ENCODE results near the gene ACP7.

DNA sequence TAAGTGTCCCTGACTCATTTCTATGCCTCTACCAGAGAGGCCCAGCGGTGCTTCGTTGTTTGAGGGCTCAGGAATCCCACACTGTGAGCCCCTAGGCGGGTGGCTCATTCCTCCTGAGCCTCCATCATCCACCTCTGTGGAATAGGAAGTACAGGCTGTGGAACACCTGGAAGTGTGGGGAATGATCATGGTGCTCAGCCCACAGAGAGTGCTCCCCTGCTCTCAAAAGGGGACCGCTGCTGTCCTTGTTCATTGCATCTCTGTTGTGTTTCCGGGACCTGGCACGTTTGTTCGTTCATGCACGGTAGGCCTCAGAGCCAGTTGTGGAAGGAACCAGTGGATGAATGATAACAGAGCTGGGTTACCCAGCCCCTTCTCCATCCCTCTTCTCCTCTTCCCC is 1.2 kb downstream of the ACP7 start:
- no peak for TF ChIP-seq GABPA (IDR thresholded peaks at IDR 0.05; ENCODE audit: borderline replicate concordance, insufficient read depth, low read length)
- TF ChIP-seq POLR2A (IDR thresholded peaks at IDR 0.05; ENCODE audit: control extremely low read depth in 1 of 2, low read depth in 2 of 2, low read length in 2 of 2), result no peak
- no peak for TF ChIP-seq POLR2AphosphoS5 (IDR thresholded peaks at IDR 0.05; ENCODE audit: low read depth, low read length)
- TF ChIP-seq YY1 (IDR thresholded peaks at IDR 0.05; ENCODE audit: low read depth, low read length), result no peak
- TF ChIP-seq, protein P1, sequence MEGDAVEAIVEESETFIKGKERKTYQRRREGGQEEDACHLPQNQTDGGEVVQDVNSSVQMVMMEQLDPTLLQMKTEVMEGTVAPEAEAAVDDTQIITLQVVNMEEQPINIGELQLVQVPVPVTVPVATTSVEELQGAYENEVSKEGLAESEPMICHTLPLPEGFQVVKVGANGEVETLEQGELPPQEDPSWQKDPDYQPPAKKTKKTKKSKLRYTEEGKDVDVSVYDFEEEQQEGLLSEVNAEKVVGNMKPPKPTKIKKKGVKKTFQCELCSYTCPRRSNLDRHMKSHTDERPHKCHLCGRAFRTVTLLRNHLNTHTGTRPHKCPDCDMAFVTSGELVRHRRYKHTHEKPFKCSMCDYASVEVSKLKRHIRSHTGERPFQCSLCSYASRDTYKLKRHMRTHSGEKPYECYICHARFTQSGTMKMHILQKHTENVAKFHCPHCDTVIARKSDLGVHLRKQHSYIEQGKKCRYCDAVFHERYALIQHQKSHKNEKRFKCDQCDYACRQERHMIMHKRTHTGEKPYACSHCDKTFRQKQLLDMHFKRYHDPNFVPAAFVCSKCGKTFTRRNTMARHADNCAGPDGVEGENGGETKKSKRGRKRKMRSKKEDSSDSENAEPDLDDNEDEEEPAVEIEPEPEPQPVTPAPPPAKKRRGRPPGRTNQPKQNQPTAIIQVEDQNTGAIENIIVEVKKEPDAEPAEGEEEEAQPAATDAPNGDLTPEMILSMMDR (IDR thresholded peaks at IDR 0.05; ENCODE audit: control extremely low read depth in 1 of 3, insufficient read depth in 1 of 3, low read depth in 1 of 3, low read length in 3 of 3), result no peak
- TF ChIP-seq JUN (IDR thresholded peaks at IDR 0.05; ENCODE audit: low read depth, low read length), result no peak
